HepG2 (cell line): ENCODE results near the gene STUM. TPM values are rescaled to one million over a fixed set of nuclear protein-coding genes. Genes with fewer than 3 reads are reported as not detected.

Source experiments
- ATAC-seq: fragments of 200-7000 bp; cut with Tn5 transposase; 3 replicates; pipeline ENCODE4 v1.9.1; 2020; ENCODE audit warnings: mild to moderate bottlenecking, moderate library complexity
- BruUV-seq: library from RNA; stranded (reverse); fragments of 400-500 nt; replicated peaks from 2 replicates; lab custom pipeline; 2021; lab: Mats Ljungman, UMichigan
- CTCF ChIA-PET: fragments of 300-600 bp; formaldehyde crosslinking; extraction: SDS; loops from one replicate; lab custom pipeline; 2021; ENCODE audit warnings: low total read pairs, inconsistent platforms, low intra/inter-chr PET ratio; lab: Yijun Ruan, JAX
- POLR2A ChIA-PET: fragments of 350-600 bp; sonication (Branson Sonifier 250); formaldehyde crosslinking; loops from one replicate; lab custom pipeline; 2020; ENCODE audit warnings: antibody characterized with exemption, inconsistent platforms; lab: Yijun Ruan, JAX
- DNase-seq: peaks from one replicate; pipeline ENCODE4 v3.0.0-alpha.2; 2015; ENCODE audit warnings: low spot score
- FAIRE-seq: peaks from 3 replicates; lab custom pipeline; 2011; peaks lifted over from hg19 to GRCh38; lab: Jason Lieb, UNC
- H2AFZ ChIP-seq: one replicate; pipeline ENCODE4 v1.6.1; 2011; ENCODE audit warnings: low read length, inconsistent platforms
- H3K27ac ChIP-seq: fragments of 300-600 bp; 3 replicates; pipeline ENCODE4 v1.8.0; 2011; ENCODE audit warnings: mixed run types, mild to moderate bottlenecking, mixed read lengths, low read length, inconsistent platforms; ENCODE audit not compliant: insufficient read depth; ENCODE audit errors: extremely low read length
- H3K27me3 ChIP-seq, 2 experiments: fragments of 200-600 bp in 1 of 2; 2 replicates in 1 of 2; 3 replicates in 1 of 2; pipeline versions ENCODE4 v1.6.0 to v1.8.0; 2011; ENCODE audit warnings: low read length in 2 of 2, mild to moderate bottlenecking in 2 of 2, moderate library complexity in 2 of 2, inconsistent platforms in 1 of 2; ENCODE audit not compliant: insufficient read depth in 2 of 2, control insufficient read depth in 1 of 2
- H3K36me3 ChIP-seq, 2 experiments: fragments of 200-600 bp in 1 of 2; replicated peaks in 1 of 2; 2 replicates in 1 of 2; 3 replicates in 1 of 2; pipeline versions ENCODE4 v1.5.1 to v1.8.0; 2011; ENCODE audit warnings: low read length in 2 of 2, inconsistent platforms in 1 of 2; ENCODE audit not compliant: insufficient read depth in 2 of 2, control insufficient read depth in 1 of 2
- H3K4me1 ChIP-seq: 2 replicates; pipeline ENCODE4 v1.5.1; 2012; ENCODE audit warnings: low read length, inconsistent platforms; ENCODE audit not compliant: insufficient read depth
- H3K4me2 ChIP-seq: 2 replicates; pipeline ENCODE4 v1.6.0; 2011; ENCODE audit warnings: low read depth, low read length, inconsistent platforms
- H3K4me3 ChIP-seq, 3 experiments: fragments of 200-600 bp in 1 of 3; sonication (generic), shearing (Covaris generic) in 1 of 3; replicated peaks in 1 of 3; 2 replicates each; pipeline ENCODE4 v1.5.1; 2011 to 2016; ENCODE audit warnings: low read length in 3 of 3, inconsistent platforms in 2 of 3, low read depth in 2 of 3, mild to moderate bottlenecking in 2 of 3, control low read depth in 1 of 3, mixed read lengths in 1 of 3; ENCODE audit not compliant: insufficient read depth in 1 of 3
- H3K79me2 ChIP-seq: one replicate; pipeline ENCODE4 v1.6.1; 2011; ENCODE audit warnings: low read length, inconsistent platforms; ENCODE audit not compliant: insufficient read depth
- H3K9ac ChIP-seq: 2 replicates; pipeline ENCODE4 v1.6.0; 2011; ENCODE audit warnings: mild to moderate bottlenecking, low read depth, low read length, inconsistent platforms; ENCODE audit not compliant: insufficient read depth
- H3K9me3 ChIP-seq: 2 replicates; pipeline ENCODE4 v1.5.1; 2012; ENCODE audit warnings: mild to moderate bottlenecking, low read length
- H4K20me1 ChIP-seq: 2 replicates; pipeline ENCODE4 v1.6.0; 2011; ENCODE audit warnings: inconsistent platforms, mild to moderate bottlenecking, low read length, moderate library complexity; ENCODE audit not compliant: insufficient read depth
- CBX5 ChIP-seq: sonication (generic); formaldehyde crosslinking; IDR thresholded peaks from 2 replicates; pipeline ENCODE4 v1.4.0; 2020; ENCODE audit warnings: missing genetic modification reagents, borderline replicate concordance
- EEA1 ChIP-seq: sonication (generic); formaldehyde crosslinking; IDR thresholded peaks from 2 replicates; pipeline ENCODE4 v1.5.1; 2020; ENCODE audit warnings: mild to moderate bottlenecking, missing genetic modification reagents, borderline replicate concordance
- HMG20B ChIP-seq: conservative IDR thresholded peaks from 2 replicates; pipeline ENCODE4 v1.6.1; 2016; ENCODE audit warnings: missing genetic modification reagents, missing compliant biosample characterization
- SUZ12 ChIP-seq: fragments of 150-350 bp; IDR thresholded peaks from 2 replicates; pipeline ENCODE4 v1.6.1; 2014; ENCODE audit warnings: low read depth, low read length
- YY1 ChIP-seq: IDR thresholded peaks from 2 replicates; pipeline ENCODE4 v1.6.1; 2011; ENCODE audit warnings: low read length, low read depth, moderate library complexity, mild to moderate bottlenecking; ENCODE audit not compliant: insufficient read depth, insufficient replicate concordance
- ZIK1 ChIP-seq: sonication (generic); formaldehyde crosslinking; IDR thresholded peaks from 2 replicates; pipeline ENCODE4 v1.5.0; 2020; ENCODE audit warnings: mild to moderate bottlenecking, low read depth, missing genetic modification reagents, borderline replicate concordance
- ZNF10 ChIP-seq: sonication (generic); formaldehyde crosslinking; IDR thresholded peaks from 2 replicates; pipeline ENCODE4 v1.4.0; 2020; ENCODE audit warnings: mild to moderate bottlenecking, low read depth, missing genetic modification reagents, borderline replicate concordance
- ZNF251 ChIP-seq: sonication (generic); formaldehyde crosslinking; IDR thresholded peaks from 2 replicates; pipeline ENCODE4 v1.9.0; 2021; ENCODE audit warnings: mild to moderate bottlenecking, missing genetic modification reagents
- ZNF772 ChIP-seq: sonication (generic); formaldehyde crosslinking; IDR thresholded peaks from 2 replicates; pipeline ENCODE4 v1.5.0; 2020; ENCODE audit warnings: mild to moderate bottlenecking, missing genetic modification reagents
- ZNF883 ChIP-seq: sonication (generic); formaldehyde crosslinking; IDR thresholded peaks from 2 replicates; pipeline ENCODE4 v1.5.1; 2020; ENCODE audit warnings: mild to moderate bottlenecking, missing genetic modification reagents; ENCODE audit errors: not compliant biosample characterization
- WGBS: methylation state at CpG from one replicate; pipeline ENCODE4 v1.1.6; 2017; ENCODE audit warnings: low lambda C conversion rate; 5-methylcytosine and 5-hydroxymethylcytosine counted together
- in situ Hi-C: cut with HindIII; loops from 2 replicates; pipeline ENCODE4 v1.10.0; 2017; ENCODE audit warnings: low pct_unique_long_range_greater_than_20kb; ENCODE audit not compliant: extremely low pct_ligation_motif_present
- intact Hi-C: fragments of 100-400 bp; cut with micrococcal nuclease; formaldehyde crosslinking; loops from one replicate; pipeline ENCODE4 v1.10.0; 2022; ENCODE audit not compliant: unreplicated experiment
- polyA plus RNA-seq, 8 experiments: library from polyadenylated mRNA; depleted of rRNA in 3 of 8; stranded (reverse) in 7 of 8; unstranded in 1 of 8; fragments of >200 nt; fragmentation: Illumina TruSeq in 4 of 8; extraction: Trizol in 4 of 8; gene quantifications; 2 replicates each; pipeline versions ENCODE4 v1.2.1 to v1.2.3, GENCODE V29; 2011 to 2016; ENCODE audit warnings: low read depth in 4 of 8, missing spikeins in 1 of 8, mixed read lengths in 1 of 8; ENCODE audit not compliant: insufficient read depth in 1 of 8
- total RNA-seq, 5 experiments: library from RNA; depleted of rRNA; stranded (reverse); fragments of >200 nt; fragmentation: Illumina TruSeq; extraction: Trizol; gene quantifications; 2 replicates each; pipeline ENCODE4 v1.2.3, GENCODE V29; 2016; ENCODE audit warnings: low read depth in 1 of 5
- TF ChIP-seq, protein P1 (sequence below): sonication (generic); formaldehyde crosslinking; conservative IDR thresholded peaks from 2 replicates; pipeline ENCODE4 v1.5.0; 2020; ENCODE audit warnings: missing genetic modification reagents
- TF ChIP-seq, protein P2 (sequence below): sonication (generic); formaldehyde crosslinking; IDR thresholded peaks from 2 replicates; pipeline ENCODE4 v1.5.0; 2020; ENCODE audit warnings: mild to moderate bottlenecking, missing genetic modification reagents
- TF ChIP-seq, protein P3 (sequence below): IDR thresholded peaks from 2 replicates; pipeline ENCODE4 v1.4.0; 2020; ENCODE audit warnings: mild to moderate bottlenecking, missing genetic modification reagents

Gene STUM
- total and polyA plus RNA-seq, 2 of the 13 experiments (the other 11 are each of a cell fraction or from before 2014, with no cell fraction given), result not detected

DNA sequence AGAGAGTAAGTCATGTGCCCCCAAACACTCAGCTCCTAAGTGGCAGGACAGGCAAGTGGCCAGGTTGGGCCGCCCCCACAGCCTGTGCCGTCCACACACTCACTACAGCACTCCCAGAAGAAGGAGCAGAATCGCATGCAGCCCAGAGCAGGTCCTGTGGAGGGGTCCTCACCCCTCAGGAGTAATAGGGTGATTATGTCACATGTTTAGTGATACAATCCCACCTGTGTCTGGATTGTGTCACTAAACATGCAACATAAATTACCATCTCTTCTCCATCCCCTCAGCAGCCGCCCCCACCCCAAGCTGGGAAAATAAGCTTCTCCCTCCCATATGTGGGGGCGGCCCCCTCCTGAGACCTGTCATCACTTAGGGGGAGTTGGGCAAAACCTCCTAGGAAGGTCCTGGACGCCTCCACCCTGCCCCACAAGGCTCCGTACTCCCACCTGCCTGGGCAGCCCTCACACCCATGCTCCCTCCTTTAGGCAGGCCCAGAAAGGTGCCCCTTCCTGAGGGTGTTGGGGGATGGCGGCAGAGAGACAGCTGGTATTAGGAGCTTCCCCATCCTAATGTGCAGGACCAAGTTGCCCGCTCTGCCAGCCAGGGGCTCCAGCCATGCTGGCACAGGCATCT lies 56.9 kb downstream of the STUM start (continued):
- TF ChIP-seq, protein P1, sequence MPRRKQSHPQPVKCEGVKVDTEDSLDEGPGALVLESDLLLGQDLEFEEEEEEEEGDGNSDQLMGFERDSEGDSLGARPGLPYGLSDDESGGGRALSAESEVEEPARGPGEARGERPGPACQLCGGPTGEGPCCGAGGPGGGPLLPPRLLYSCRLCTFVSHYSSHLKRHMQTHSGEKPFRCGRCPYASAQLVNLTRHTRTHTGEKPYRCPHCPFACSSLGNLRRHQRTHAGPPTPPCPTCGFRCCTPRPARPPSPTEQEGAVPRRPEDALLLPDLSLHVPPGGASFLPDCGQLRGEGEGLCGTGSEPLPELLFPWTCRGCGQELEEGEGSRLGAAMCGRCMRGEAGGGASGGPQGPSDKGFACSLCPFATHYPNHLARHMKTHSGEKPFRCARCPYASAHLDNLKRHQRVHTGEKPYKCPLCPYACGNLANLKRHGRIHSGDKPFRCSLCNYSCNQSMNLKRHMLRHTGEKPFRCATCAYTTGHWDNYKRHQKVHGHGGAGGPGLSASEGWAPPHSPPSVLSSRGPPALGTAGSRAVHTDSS (CRISPR knock-in tag), result no peak
- TF ChIP-seq ZNF251 (CRISPR knock-in tag) (no peak), ZNF883 (no peak), CBX5 (no peak), HMG20B (CRISPR knock-in tag) (no peak)

DNA sequence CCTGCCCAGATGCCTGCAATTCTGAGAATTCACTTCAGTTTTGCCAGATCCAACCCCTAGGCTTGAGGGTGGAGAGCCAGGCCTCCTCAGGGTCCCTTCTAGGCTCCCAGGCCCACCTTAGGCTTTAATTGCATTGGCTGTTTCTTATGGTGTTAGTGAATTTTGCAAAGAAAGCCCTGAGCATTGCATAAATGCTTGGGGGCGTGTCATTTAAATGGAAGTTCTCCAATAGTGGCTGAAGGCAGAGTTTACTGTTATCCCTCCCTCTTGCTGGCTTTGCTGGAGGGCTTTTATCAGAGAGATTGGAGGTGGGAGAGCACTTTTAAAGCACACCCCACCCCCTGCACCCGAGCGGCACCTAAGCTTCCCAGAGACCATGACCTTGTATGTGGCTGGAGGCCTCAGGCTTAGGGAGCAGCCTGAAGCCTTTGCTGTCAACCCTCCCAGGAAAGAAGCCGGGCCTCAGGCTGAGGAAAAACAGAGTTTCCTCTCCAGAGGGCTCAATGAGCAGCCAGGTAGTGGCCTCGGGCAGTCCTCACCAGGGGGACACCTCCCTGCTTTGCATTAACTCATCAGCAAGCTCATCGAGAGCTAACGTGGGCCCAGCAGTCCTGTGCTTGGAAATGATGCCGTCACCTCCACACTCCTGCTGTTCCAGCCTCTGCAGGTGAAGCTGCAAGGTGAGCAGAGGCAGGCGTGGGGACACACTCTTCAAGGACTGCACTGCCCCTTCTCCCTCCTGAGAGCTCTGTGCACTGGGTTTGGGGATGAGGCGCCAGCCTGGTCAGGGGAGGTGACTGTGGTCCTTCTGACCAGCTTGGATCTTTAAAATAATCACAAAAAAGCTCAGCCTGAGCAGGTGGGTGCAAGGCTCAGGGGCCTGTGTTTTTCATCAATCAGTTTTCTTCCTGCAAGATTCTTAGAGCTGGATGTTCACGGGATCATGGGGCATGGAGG lies 58.0 kb downstream of the STUM start:
- no peaks in the 10 kb centered on the region for H3K9me3 ChIP-seq
- H3K27me3 ChIP-seq, result peaks cover 4 to 32% of the 10 kb centered on the region in 2 experiments; a peak in 4 of 5 replicates
- ChIA-PET CTCF (no interaction called here), POLR2A (no interaction called here)
- intact Hi-C loops, result loop anchor here (10.0 kb wide), 1 partner anchor 182 kb away; no protein-coding TSS in a partner anchor
- DNase-seq, result no peak
- peaks cover 12% of the 10 kb centered on the region for H3K4me1 ChIP-seq
- BruUV-seq, result no TSS peak
- no peaks in the 10 kb centered on the region for H3K36me3 ChIP-seq
- no peak overlapping the region for H3K9ac ChIP-seq
- H3K27ac ChIP-seq, result no peak overlapping the region
- in situ Hi-C loops, result loop anchor here (10.0 kb wide), 1 partner anchor 182 kb away; no protein-coding TSS in a partner anchor
- no peak for FAIRE-seq
- ATAC-seq, result no peak
- H3K4me2 ChIP-seq, result no peak overlapping the region
- H3K4me3 ChIP-seq, result no peak overlapping the region
- 27% methylated on average over 4 of the region's 11 CpGs for WGBS
- no peak overlapping the region for H2AFZ ChIP-seq
- no peaks in the 10 kb centered on the region for H3K79me2 ChIP-seq
- no peaks in the 10 kb centered on the region for H4K20me1 ChIP-seq
- TF ChIP-seq SUZ12, result no peak
- TF ChIP-seq EEA1, result no peak
- TF ChIP-seq, protein P2, sequence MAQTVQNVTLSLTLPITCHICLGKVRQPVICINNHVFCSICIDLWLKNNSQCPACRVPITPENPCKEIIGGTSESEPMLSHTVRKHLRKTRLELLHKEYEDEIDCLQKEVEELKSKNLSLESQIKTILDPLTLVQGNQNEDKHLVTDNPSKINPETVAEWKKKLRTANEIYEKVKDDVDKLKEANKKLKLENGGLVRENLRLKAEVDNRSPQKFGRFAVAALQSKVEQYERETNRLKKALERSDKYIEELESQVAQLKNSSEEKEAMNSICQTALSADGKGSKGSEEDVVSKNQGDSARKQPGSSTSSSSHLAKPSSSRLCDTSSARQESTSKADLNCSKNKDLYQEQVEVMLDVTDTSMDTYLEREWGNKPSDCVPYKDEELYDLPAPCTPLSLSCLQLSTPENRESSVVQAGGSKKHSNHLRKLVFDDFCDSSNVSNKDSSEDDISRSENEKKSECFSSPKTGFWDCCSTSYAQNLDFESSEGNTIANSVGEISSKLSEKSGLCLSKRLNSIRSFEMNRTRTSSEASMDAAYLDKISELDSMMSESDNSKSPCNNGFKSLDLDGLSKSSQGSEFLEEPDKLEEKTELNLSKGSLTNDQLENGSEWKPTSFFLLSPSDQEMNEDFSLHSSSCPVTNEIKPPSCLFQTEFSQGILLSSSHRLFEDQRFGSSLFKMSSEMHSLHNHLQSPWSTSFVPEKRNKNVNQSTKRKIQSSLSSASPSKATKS (CRISPR knock-in tag), result no peak
- no peak for TF ChIP-seq ZIK1 (CRISPR knock-in tag)
- TF ChIP-seq, protein P3, sequence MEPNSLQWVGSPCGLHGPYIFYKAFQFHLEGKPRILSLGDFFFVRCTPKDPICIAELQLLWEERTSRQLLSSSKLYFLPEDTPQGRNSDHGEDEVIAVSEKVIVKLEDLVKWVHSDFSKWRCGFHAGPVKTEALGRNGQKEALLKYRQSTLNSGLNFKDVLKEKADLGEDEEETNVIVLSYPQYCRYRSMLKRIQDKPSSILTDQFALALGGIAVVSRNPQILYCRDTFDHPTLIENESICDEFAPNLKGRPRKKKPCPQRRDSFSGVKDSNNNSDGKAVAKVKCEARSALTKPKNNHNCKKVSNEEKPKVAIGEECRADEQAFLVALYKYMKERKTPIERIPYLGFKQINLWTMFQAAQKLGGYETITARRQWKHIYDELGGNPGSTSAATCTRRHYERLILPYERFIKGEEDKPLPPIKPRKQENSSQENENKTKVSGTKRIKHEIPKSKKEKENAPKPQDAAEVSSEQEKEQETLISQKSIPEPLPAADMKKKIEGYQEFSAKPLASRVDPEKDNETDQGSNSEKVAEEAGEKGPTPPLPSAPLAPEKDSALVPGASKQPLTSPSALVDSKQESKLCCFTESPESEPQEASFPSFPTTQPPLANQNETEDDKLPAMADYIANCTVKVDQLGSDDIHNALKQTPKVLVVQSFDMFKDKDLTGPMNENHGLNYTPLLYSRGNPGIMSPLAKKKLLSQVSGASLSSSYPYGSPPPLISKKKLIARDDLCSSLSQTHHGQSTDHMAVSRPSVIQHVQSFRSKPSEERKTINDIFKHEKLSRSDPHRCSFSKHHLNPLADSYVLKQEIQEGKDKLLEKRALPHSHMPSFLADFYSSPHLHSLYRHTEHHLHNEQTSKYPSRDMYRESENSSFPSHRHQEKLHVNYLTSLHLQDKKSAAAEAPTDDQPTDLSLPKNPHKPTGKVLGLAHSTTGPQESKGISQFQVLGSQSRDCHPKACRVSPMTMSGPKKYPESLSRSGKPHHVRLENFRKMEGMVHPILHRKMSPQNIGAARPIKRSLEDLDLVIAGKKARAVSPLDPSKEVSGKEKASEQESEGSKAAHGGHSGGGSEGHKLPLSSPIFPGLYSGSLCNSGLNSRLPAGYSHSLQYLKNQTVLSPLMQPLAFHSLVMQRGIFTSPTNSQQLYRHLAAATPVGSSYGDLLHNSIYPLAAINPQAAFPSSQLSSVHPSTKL (CRISPR knock-in tag), result no peak
- TF ChIP-seq ZNF10, result no peak
- no peak for TF ChIP-seq YY1
- no peak for TF ChIP-seq ZNF772 (CRISPR knock-in tag)
